Smooth muscle cell (in vitro differentiated cells): ENCODE measurements around the gene PCDH11Y. TPM values are rescaled to one million over a fixed set of nuclear protein-coding genes. Genes with fewer than 3 reads are reported as not detected.
"Not testable (repeated sequence)": the region's sequence is repeated elsewhere in the genome, so short reads cannot be mapped to it uniquely, and the experiment has no call there.

Source experiments
- DNase-seq: peaks from one replicate; lab custom pipeline; 2025; ENCODE audit not compliant: unreplicated experiment; lab: John Stamatoyannopoulos, UW
- H2AFZ ChIP-seq: fragments of 200-600 bp; sonication (generic); 2 replicates; pipeline ENCODE4 v1.6.0; 2016; ENCODE audit warnings: antibody characterized with exemption, low read depth, mild to moderate bottlenecking
- H3F3A ChIP-seq: fragments of 200-600 bp; sonication (generic); 2 replicates; pipeline ENCODE4 v1.6.0; 2017; ENCODE audit warnings: antibody characterized with exemption, low read depth
- H3K27ac ChIP-seq: fragments of 200-600 bp; sonication (generic); 2 replicates; pipeline ENCODE4 v1.5.1; 2016; ENCODE audit warnings: low read depth, mild to moderate bottlenecking
- H3K27me3 ChIP-seq: fragments of 200-600 bp; sonication (generic); 2 replicates; pipeline ENCODE4 v1.6.1; 2016; ENCODE audit warnings: low read depth, mild to moderate bottlenecking
- H3K36me3 ChIP-seq: fragments of 200-600 bp; sonication (generic); 2 replicates; pipeline ENCODE4 v1.5.1; 2016; ENCODE audit warnings: low read depth
- H3K4me1 ChIP-seq: fragments of 200-600 bp; sonication (generic); 2 replicates; pipeline ENCODE4 v1.5.1; 2016; ENCODE audit warnings: low read depth
- H3K4me2 ChIP-seq: fragments of 200-600 bp; sonication (generic); 2 replicates; pipeline ENCODE4 v1.6.0; 2016; ENCODE audit warnings: mild to moderate bottlenecking
- H3K4me3 ChIP-seq: fragments of 200-600 bp; sonication (generic); 2 replicates; pipeline ENCODE4 v1.5.1; 2016; ENCODE audit warnings: mild to moderate bottlenecking
- H3K79me2 ChIP-seq: fragments of 200-600 bp; sonication (generic); 2 replicates; pipeline ENCODE4 v1.6.0; 2016; ENCODE audit warnings: low read depth, mild to moderate bottlenecking
- H3K9ac ChIP-seq: fragments of 200-600 bp; sonication (generic); 2 replicates; pipeline ENCODE4 v1.6.0; 2016; ENCODE audit warnings: low read depth
- H3K9me3 ChIP-seq: fragments of 200-600 bp; sonication (generic); replicated peaks from 2 replicates; pipeline ENCODE4 v1.5.1; 2016; ENCODE audit warnings: low read depth
- H4K20me1 ChIP-seq: fragments of 200-600 bp; sonication (generic); 2 replicates; pipeline ENCODE4 v1.6.0; 2016; ENCODE audit warnings: low read depth
- WGBS: methylation state at CpG from one replicate; pipeline ENCODE4 v1.1.7; 2016; ENCODE audit warnings: low lambda C conversion rate; 5-methylcytosine and 5-hydroxymethylcytosine counted together
- polyA plus RNA-seq: library from polyadenylated mRNA; unstranded; fragments of >200 nt; fragmentation: Nextera tagmentation; extraction: Ambion mirVana; gene quantifications from 2 replicates; pipeline ENCODE4 v1.2.1, GENCODE V29; 2016
- total RNA-seq: library from RNA; depleted of rRNA; stranded (reverse); fragments of >200 nt; gene quantifications from 2 replicates; pipeline ENCODE4 v1.2.3, GENCODE V29; 2014

PCDH11Y gene
- total RNA-seq: not detected in 2 replicates
- polyA plus RNA-seq: 0.43 TPM in 1 of 2 replicates, not detected in the other

GRCh38 chrY:5000057-5000456, at the start of gene PCDH11Y:
PCDH11Y (plus strand) TSS chrY:5000296; CDS start chrY:5057100, 56,804 bp downstream.
- not testable (repeated sequence) for H3K27me3 ChIP-seq, DNase-seq, H3K36me3 ChIP-seq, H2AFZ ChIP-seq, H3K4me1 ChIP-seq, H4K20me1 ChIP-seq, H3K4me2 ChIP-seq, H3F3A ChIP-seq, H3K79me2 ChIP-seq, H3K27ac ChIP-seq, H3K9me3 ChIP-seq, H3K4me3 ChIP-seq, H3K9ac ChIP-seq
- WGBS: no CpG with 5 or more reads among the region's 21 CpGs

GRCh38 chrY:4967894-4968293, 32.2 kb upstream of the PCDH11Y start:
- not testable (repeated sequence) for H2AFZ ChIP-seq, H3K9me3 ChIP-seq, H4K20me1 ChIP-seq, H3K9ac ChIP-seq, H3K4me2 ChIP-seq, H3K4me1 ChIP-seq, H3K27me3 ChIP-seq, H3K27ac ChIP-seq, H3K4me3 ChIP-seq, H3K79me2 ChIP-seq, H3K36me3 ChIP-seq, H3F3A ChIP-seq, DNase-seq
- no CpG with 5 or more reads among the region's 4 CpGs for WGBS

GRCh38 chrY:4991743-4992400, 8.2 kb upstream of the PCDH11Y start:
- WGBS: no CpG with 5 or more reads among the region's 8 CpGs
- H3K79me2 ChIP-seq: not testable (repeated sequence)

GRCh38 chrY:4994892-4995291, 5.2 kb upstream of the PCDH11Y start:
- DNase-seq, H3K27me3 ChIP-seq, H3K36me3 ChIP-seq, H3K4me2 ChIP-seq, H3K4me1 ChIP-seq, H3F3A ChIP-seq, H4K20me1 ChIP-seq, H3K9me3 ChIP-seq, H3K27ac ChIP-seq, H3K79me2 ChIP-seq, H2AFZ ChIP-seq, H3K9ac ChIP-seq, H3K4me3 ChIP-seq: not testable (repeated sequence)
- no CpG with 5 or more reads among the region's 5 CpGs for WGBS

More at GRCh38 chrY:4991743-4992400, 8.2 kb upstream of the PCDH11Y start:
- not testable (repeated sequence) for H3K9ac ChIP-seq, H4K20me1 ChIP-seq, DNase-seq, H3K27ac ChIP-seq, H2AFZ ChIP-seq, H3K36me3 ChIP-seq, H3K4me3 ChIP-seq, H3K4me2 ChIP-seq, H3K4me1 ChIP-seq, H3K27me3 ChIP-seq, H3K9me3 ChIP-seq, H3F3A ChIP-seq

GRCh38 chrY:5002476-5003184, 2.5 kb downstream of the PCDH11Y start:
- not testable (repeated sequence) for H3F3A ChIP-seq
- peak overlapping the region; percentile 45 for H3K4me3 ChIP-seq
- H3K4me2 ChIP-seq: peak overlapping the region; percentile 83

GRCh38 chrY:5038972-5039523, 39.0 kb downstream of the PCDH11Y start:
- not testable (repeated sequence) for H2AFZ ChIP-seq, DNase-seq, H3K4me3 ChIP-seq, H3K9ac ChIP-seq, H3K27ac ChIP-seq, H3K79me2 ChIP-seq, H3F3A ChIP-seq, H4K20me1 ChIP-seq, H3K4me1 ChIP-seq, H3K9me3 ChIP-seq, H3K4me2 ChIP-seq, H3K36me3 ChIP-seq, H3K27me3 ChIP-seq

More at GRCh38 chrY:5002476-5003184, 2.5 kb downstream of the PCDH11Y start:
- not testable (repeated sequence) for H4K20me1 ChIP-seq, DNase-seq, H2AFZ ChIP-seq, H3K27me3 ChIP-seq, H3K9me3 ChIP-seq, H3K27ac ChIP-seq, H3K9ac ChIP-seq, H3K79me2 ChIP-seq, H3K36me3 ChIP-seq, H3K4me1 ChIP-seq
- WGBS: 0% methylated on average over 3 of the region's 55 CpGs

GRCh38 chrY:5083017-5083416, 82.9 kb downstream of the PCDH11Y start:
- H3K27me3 ChIP-seq, H3K4me1 ChIP-seq, H4K20me1 ChIP-seq, H3K79me2 ChIP-seq, H3K9me3 ChIP-seq, H2AFZ ChIP-seq, H3K9ac ChIP-seq, H3K4me2 ChIP-seq, DNase-seq, H3K27ac ChIP-seq, H3K4me3 ChIP-seq, H3K36me3 ChIP-seq, H3F3A ChIP-seq: not testable (repeated sequence)
- no CpG with 5 or more reads among the region's 3 CpGs for WGBS

GRCh38 chrY:5182998-5183397, 182.9 kb downstream of the PCDH11Y start:
- whole genome bisulfite sequencing: no CpG with 5 or more reads among the region's 2 CpGs
- not testable (repeated sequence) for H2AFZ ChIP-seq, H3K27me3 ChIP-seq, H3K36me3 ChIP-seq, H3K27ac ChIP-seq, H4K20me1 ChIP-seq, H3F3A ChIP-seq, H3K4me2 ChIP-seq, DNase-seq, H3K9ac ChIP-seq, H3K4me1 ChIP-seq, H3K79me2 ChIP-seq, H3K9me3 ChIP-seq, H3K4me3 ChIP-seq
